NB4 (cell line): ENCODE data around the gene TLX2.

Experiments
- MYC ChIP-seq: IDR thresholded peaks from 2 replicates; pipeline ENCODE4 v1.6.1; 2011; ENCODE audit warnings: low read depth, low read length
- TF ChIP-seq, protein P1 (sequence below): IDR thresholded peaks from one replicate; pipeline ENCODE4 v1.5.1; 2012; ENCODE audit warnings: low read depth, low read length

DNA sequence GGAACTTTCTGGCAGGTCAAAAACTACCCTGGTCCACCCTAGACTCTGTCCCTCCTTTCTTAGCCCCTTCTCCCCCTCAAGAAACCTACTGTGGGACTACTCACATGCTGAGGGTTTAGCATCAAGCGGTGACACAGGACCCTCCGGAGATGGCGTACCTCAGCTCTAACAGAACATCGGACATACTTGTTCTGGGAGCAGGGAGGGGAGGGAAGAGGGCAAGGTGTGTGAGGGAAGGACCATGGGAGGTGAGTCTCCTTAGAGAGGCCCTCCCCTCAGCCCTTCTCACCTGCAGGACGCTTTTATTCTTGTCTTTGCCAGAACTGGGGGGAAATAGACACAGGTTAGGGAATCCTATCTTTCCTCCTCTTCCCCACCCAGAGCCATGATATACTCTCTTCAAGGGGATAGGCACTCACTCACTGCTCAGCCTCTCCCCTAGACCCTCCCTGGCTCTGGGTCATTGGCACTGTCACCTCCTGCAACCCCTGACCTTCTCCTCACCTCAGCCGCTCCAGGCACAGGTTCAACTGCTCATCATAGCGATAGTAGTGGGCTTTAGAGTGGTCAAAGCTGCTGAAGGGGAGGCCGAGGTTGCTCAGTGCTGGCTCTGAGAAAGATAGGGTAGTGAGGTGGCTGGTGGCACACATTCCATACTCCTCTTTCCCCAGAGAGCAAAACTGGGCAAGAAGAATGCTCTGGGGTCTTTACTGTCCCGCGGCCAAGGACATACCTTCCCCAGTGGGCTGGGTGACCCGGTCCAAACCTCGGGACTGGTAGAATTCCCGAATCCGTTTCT is 8.6 kb upstream of the TLX2 start:
- TF ChIP-seq, protein P1, sequence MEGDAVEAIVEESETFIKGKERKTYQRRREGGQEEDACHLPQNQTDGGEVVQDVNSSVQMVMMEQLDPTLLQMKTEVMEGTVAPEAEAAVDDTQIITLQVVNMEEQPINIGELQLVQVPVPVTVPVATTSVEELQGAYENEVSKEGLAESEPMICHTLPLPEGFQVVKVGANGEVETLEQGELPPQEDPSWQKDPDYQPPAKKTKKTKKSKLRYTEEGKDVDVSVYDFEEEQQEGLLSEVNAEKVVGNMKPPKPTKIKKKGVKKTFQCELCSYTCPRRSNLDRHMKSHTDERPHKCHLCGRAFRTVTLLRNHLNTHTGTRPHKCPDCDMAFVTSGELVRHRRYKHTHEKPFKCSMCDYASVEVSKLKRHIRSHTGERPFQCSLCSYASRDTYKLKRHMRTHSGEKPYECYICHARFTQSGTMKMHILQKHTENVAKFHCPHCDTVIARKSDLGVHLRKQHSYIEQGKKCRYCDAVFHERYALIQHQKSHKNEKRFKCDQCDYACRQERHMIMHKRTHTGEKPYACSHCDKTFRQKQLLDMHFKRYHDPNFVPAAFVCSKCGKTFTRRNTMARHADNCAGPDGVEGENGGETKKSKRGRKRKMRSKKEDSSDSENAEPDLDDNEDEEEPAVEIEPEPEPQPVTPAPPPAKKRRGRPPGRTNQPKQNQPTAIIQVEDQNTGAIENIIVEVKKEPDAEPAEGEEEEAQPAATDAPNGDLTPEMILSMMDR: no peak
- TF ChIP-seq MYC: no peak
